HT1080 (cell line): Measurements from ENCODE around the gene ITGA6. TPM values are rescaled to one million over a fixed set of nuclear protein-coding genes. Genes with fewer than 3 reads are reported as not detected.

ENCODE experiments used
- DNase-seq: peaks from one replicate; pipeline ENCODE4 v3.0.0-alpha.2; 2015; ENCODE audit warnings: low read depth
- total RNA-seq: library from RNA; depleted of rRNA; stranded (reverse); fragments of >200 nt; shearing (Covaris generic); gene quantifications from 2 replicates; pipeline ENCODE4 v1.2.3, GENCODE V29; 2014

ITGA6 gene
- total RNA-seq, 1 experiment from 2014 or later: 345 TPM

- no peak for DNase-seq
Measured at GRCh38 chr2:172439911-172440310, 12.5 kb downstream of the ITGA6 start.

- peak; percentile 33 for DNase-seq
Measured at GRCh38 chr2:172440795-172441194, 13.4 kb downstream of the ITGA6 start.

- peak; percentile 99 for DNase-seq
Measured at GRCh38 chr2:172442072-172442895, 14.9 kb downstream of the ITGA6 start.

GRCh38 chr2:172445851-172446250 is 18.5 kb downstream of the ITGA6 start:
- DNase-seq: no peak

- peak; percentile 46 for DNase-seq
Measured at GRCh38 chr2:172446474-172447063, 19.2 kb downstream of the ITGA6 start.

GRCh38 chr2:172447811-172448493 is 20.6 kb downstream of the ITGA6 start:
- DNase-seq: no peak

- peak; percentile 72 for DNase-seq
Measured at GRCh38 chr2:172448544-172449267, 21.3 kb downstream of the ITGA6 start.

GRCh38 chr2:172449911-172450550 is 22.6 kb downstream of the ITGA6 start:
- peak; percentile 97 for DNase-seq

GRCh38 chr2:172451923-172452322 is 24.5 kb downstream of the ITGA6 start:
- no peak for DNase-seq

- DNase-seq: no peak
Measured at GRCh38 chr2:172452845-172453244, 25.5 kb downstream of the ITGA6 start.

- DNase-seq: no peak
Measured at GRCh38 chr2:172454404-172455120, 27.2 kb downstream of the ITGA6 start.

GRCh38 chr2:172455121-172455515 is 27.7 kb downstream of the ITGA6 start:
- DNase-seq: no peak

- no peak for DNase-seq
Measured at GRCh38 chr2:172456002-172456401, 28.6 kb downstream of the ITGA6 start.

- DNase-seq: no peak
Measured at GRCh38 chr2:172457536-172457935, 30.1 kb downstream of the ITGA6 start.

- no peak for DNase-seq
Measured at GRCh38 chr2:172458561-172459124, 31.3 kb downstream of the ITGA6 start.

- DNase-seq: peak; percentile 84
Measured at GRCh38 chr2:172460780-172461201, 33.4 kb downstream of the ITGA6 start.

GRCh38 chr2:172461591-172462372 is 34.4 kb downstream of the ITGA6 start:
- peak; percentile 47 for DNase-seq

- DNase-seq: no peak
Measured at GRCh38 chr2:172462373-172462848, 35.0 kb downstream of the ITGA6 start.

GRCh38 chr2:172462849-172463381 is 35.5 kb downstream of the ITGA6 start:
- peak; percentile 88 for DNase-seq
